Sigmoid colon (tissue), 4 donors: ENCODE results near the gene PLXDC1.

Experiments
- CTCF ChIP-seq, 4 experiments: fragments of 450-650 bp in 3 of 4; fragments of 200-600 bp in 1 of 4; IDR thresholded peaks; one replicate each; pipeline ENCODE4 v1.5.1; 2016 to 2019; ENCODE audit warnings: antibody characterized with exemption in 4 of 4, mild to moderate bottlenecking in 3 of 4, moderate library complexity in 2 of 4
- POLR2A ChIP-seq, 2 donors: fragments of 450-650 bp; IDR thresholded peaks; one replicate each; pipeline ENCODE4 v1.6.1; 2016; ENCODE audit warnings: antibody characterized with exemption in 2 of 2, mild to moderate bottlenecking in 2 of 2, moderate library complexity in 2 of 2
- POLR2AphosphoS5 ChIP-seq, 4 donors: sonication (generic); formaldehyde crosslinking; IDR thresholded peaks; one replicate each; pipeline ENCODE4 v1.6.1; 2017; ENCODE audit warnings: antibody characterized with exemption in 4 of 4

- TF ChIP-seq CTCF (IDR thresholded peaks at IDR 0.05) (no peak), POLR2A (IDR thresholded peaks at IDR 0.05) (no peak), POLR2AphosphoS5 (IDR thresholded peaks at IDR 0.05) (no peak)
These were observed 93.7 kb downstream of the PLXDC1 start for GRCh38 chr17:39057701-39058206.
